Colonic mucosa (tissue), 4 donors: Measurements from ENCODE around the gene YTHDF1. TPM values are rescaled to one million over a fixed set of nuclear protein-coding genes. Genes with fewer than 3 reads are reported as not detected.

Experiments used
- DNase-seq: peaks from one replicate; pipeline ENCODE4 v3.0.0-alpha.2; 2020
- H3K27ac ChIP-seq: fragments of 200-600 bp; one replicate; pipeline ENCODE4 v1.8.0; 2021
- H3K27me3 ChIP-seq: fragments of 200-600 bp; one replicate; pipeline ENCODE4 v1.8.0; 2021
- H3K36me3 ChIP-seq: fragments of 200-600 bp; one replicate; pipeline ENCODE4 v1.8.0; 2021
- H3K4me1 ChIP-seq: fragments of 200-600 bp; one replicate; pipeline ENCODE4 v1.8.0; 2021; ENCODE audit warnings: mild to moderate bottlenecking
- H3K4me3 ChIP-seq: fragments of 200-600 bp; one replicate; pipeline ENCODE4 v1.8.0; 2021
- H3K9ac ChIP-seq, 2 donors: one replicate each; pipeline ENCODE4 v1.7.0; 2013; ENCODE audit warnings: control low read depth in 2 of 2, low read depth in 2 of 2, low read length in 2 of 2
- H3K9me3 ChIP-seq: fragments of 200-600 bp; one replicate; pipeline ENCODE4 v1.8.0; 2021
- intact Hi-C: fragments of 100-400 bp; cut with DNase I; formaldehyde crosslinking; loops from one replicate; pipeline ENCODE4 v1.14.1; 2022
- total RNA-seq, 2 donors: library from RNA; stranded (reverse); fragmentation: NEBNext Ultra II Directional in 1 of 2; extraction: Animal tissue kit (Norgen Biotek cat#: 25700) in 1 of 2; gene quantifications; one replicate each; pipeline ENCODE4 v1.2.1, GENCODE V29; 2021
- TF ChIP-seq, protein P1 (sequence below): fragments of 200-600 bp; IDR thresholded peaks from one replicate; pipeline ENCODE4 v1.8.0; 2022; ENCODE audit warnings: antibody characterized with exemption, mild to moderate bottlenecking
- donor health status: healthy.
- donor health status: DM: no; HTN: no; CAD: no.
- donor health status: DM: no; HTN: no; CAD: no.

Gene YTHDF1
- total RNA-seq, 2 donors from 2014 or later = 35.4 to 38.7 TPM

DNA sequence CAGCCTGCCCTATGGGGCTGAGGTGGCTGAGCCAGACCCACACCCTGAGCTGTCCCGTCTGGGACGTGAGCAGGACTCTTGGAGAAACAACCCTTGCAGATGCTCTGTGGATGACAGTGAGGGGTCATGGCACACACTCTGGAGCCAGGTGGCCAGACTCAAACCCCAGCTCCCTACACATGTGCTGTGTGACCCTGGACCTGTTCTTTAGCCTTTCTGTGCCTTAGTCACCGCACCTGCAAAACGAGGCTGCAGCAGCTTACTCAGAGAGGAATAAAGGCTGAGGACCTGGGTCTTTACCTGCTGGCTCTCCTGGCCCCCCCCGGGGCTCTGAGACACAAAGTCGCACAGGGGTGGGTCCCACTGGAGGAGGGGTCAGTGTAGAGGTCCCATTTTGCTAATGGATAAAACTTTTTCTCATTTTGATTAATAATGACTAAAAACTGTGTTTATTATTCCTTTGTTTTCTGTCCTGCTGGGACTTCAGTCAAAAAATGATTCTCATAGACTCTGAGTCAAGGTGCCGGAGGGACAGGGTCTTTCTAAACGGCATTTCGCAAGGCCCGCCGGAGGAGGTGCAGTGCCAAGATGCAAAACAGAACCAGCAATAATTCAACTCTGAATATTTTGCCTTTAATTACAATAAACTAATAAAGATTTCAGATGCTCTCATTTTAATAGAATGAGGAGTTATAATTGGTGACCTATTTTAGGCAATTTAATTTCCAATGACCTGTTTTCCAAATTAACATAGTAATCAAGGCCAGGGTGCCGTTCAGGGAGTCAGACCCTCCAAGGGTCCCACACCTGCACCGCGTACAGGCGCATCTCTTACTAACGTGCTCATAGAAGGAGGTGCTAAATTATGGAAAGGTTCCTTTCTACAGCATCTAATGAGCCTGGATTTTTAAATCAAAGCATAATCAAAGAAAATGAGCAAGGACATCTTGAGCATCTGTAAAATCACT is 62.4 kb downstream of the YTHDF1 start:
- Histone ChIP-seq H3K9ac (no peak overlapping the region), H3K36me3 (no peaks in the 10 kb centered on the region), H3K9me3 (no peaks in the 10 kb centered on the region), H3K4me3 (no peak overlapping the region), H3K27ac (no peak overlapping the region), H3K27me3 (peaks cover 10% of the 10 kb centered on the region), H3K4me1 (no peaks in the 10 kb centered on the region)
- DNase-seq = no peak
- intact Hi-C loops = no loop called here
- TF ChIP-seq, protein P1, sequence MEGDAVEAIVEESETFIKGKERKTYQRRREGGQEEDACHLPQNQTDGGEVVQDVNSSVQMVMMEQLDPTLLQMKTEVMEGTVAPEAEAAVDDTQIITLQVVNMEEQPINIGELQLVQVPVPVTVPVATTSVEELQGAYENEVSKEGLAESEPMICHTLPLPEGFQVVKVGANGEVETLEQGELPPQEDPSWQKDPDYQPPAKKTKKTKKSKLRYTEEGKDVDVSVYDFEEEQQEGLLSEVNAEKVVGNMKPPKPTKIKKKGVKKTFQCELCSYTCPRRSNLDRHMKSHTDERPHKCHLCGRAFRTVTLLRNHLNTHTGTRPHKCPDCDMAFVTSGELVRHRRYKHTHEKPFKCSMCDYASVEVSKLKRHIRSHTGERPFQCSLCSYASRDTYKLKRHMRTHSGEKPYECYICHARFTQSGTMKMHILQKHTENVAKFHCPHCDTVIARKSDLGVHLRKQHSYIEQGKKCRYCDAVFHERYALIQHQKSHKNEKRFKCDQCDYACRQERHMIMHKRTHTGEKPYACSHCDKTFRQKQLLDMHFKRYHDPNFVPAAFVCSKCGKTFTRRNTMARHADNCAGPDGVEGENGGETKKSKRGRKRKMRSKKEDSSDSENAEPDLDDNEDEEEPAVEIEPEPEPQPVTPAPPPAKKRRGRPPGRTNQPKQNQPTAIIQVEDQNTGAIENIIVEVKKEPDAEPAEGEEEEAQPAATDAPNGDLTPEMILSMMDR = no peak

DNA sequence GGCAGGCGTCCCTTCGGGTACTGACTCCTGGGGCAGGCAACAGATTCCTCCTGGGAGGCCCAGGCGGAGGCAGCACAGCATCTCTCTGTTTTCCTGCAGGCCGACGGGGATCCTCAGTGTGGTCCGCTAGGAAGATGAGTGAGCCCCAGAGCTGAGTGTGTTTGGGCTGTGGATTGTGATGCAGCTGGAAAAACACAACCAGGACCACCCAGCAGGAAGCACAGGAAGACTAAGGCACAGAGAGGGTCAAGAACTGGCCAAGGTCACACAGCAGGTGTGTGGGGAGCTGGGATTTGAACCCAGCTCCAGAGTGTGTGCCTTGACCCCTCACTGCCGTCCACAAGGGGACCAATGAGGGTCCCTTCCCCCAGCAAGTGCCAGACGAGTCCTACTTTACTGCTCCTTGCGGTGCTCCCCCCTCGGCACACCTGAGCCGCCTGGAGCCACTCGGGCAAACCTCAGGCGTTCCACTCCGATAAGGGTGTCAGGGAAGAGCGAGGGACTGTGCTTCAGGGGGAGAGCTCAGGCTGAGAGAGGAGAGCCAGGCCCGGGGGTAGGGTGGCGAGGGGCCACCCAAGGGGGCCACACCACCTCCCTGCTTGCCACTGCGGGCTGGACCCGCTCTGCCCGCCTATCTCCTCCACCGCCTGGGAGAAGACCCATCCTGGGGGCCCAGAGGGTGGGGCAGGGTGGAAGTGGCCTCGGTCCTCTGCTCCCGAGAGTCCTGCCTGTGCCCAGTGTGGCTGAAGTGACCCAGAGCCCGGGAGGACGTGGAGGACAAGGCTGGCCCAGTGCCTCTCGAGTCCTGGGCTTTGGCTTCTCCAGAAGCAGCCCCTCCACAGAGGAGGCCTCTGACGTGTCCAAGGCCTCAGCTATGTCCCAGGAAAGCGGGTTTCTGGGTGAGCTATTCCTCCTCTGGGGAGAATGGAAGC is 63.3 kb downstream of the YTHDF1 start:
- Histone ChIP-seq H3K9ac (no peak overlapping the region), H3K27ac (no peak overlapping the region), H3K36me3 (no peaks in the 10 kb centered on the region), H3K4me1 (no peaks in the 10 kb centered on the region), H3K27me3 (peaks cover 10% of the 10 kb centered on the region), H3K9me3 (no peaks in the 10 kb centered on the region), H3K4me3 (no peak overlapping the region)
- intact Hi-C loops = no loop called here
- DNase-seq = no peak
- TF ChIP-seq, protein P1 = no peak

DNA sequence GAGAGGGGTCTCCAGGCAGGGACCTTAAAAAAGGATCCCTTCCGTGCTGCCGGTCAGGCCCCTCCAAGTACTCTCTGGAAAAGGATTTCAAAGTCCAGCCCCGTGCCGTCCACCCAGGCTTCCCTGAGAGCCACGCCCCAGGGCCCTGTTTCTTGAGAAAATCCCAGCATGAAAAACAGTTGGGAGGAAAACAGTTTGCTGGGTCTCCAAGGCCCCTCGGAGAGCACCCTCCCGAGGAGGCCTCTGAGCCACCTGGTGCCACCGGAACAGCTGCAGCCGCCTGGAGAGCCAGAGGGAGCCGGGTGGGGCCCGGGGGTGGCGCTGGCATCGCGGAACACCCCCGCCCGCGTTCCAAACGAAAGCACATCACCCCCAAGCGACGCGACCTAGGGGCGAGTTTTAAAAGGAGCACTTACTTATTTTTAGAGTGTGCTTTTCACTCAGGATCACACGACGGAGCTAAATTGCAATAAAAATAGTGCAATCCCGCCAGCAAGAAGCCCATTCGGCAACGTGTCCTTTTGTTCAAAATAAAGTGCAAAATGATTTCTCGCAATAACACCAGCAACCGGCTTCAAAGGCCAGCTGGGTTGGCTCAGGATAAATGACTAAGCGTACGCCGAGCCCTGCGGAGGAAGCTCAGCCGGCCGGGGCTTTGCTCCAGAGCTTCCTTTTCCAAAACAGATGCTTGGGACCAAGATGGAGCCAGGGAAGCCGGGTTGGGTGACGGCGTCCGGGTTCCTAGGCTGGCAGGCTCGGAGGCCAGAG is 64.2 kb downstream of the YTHDF1 start:
- H3K27me3 ChIP-seq = peaks cover 10% of the 10 kb centered on the region
- no peak overlapping the region for H3K4me3 ChIP-seq
- no peak for DNase-seq
- H3K36me3 ChIP-seq = no peaks in the 10 kb centered on the region
- intact Hi-C loops = no loop called here
- TF ChIP-seq, protein P1 = no peak
- H3K9ac ChIP-seq = no peak overlapping the region
- no peak overlapping the region for H3K27ac ChIP-seq
- no peaks in the 10 kb centered on the region for H3K9me3 ChIP-seq
- H3K4me1 ChIP-seq = no peaks in the 10 kb centered on the region

DNA sequence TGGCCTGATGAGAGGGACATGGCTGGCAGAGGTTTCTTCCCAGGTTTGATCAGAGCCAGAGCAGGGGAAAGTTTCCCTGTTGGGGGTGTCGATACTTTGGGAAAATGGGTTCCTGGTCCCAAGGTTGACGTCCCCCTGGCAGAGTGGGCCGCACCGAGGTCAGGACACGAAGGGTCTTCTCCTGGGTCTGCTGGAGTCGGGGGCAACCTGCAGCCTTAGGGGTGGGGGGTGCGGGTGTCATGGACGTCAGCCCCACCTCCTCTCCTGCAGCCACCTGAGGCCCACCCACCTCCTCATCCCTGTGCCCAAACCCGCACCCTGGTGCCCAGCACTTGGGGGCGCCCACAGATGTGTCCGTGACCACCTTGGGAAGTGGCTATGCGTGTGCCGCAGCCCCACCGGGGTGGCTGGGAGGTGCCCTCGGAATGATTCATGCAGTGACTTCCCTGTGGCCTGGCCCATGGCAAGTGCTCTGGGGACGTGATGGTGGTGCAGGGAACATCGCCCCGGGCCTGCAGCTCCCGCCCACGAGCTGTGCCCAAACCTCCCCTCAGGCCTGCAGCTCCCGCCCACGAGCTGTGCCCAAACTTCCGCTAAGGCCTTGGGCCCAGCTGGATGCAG is 64.9 kb downstream of the YTHDF1 start:
- Histone ChIP-seq H3K4me1 (no peaks in the 10 kb centered on the region), H3K27ac (no peak overlapping the region), H3K9ac (no peak overlapping the region), H3K4me3 (no peak overlapping the region), H3K36me3 (no peaks in the 10 kb centered on the region), H3K9me3 (no peaks in the 10 kb centered on the region), H3K27me3 (peaks cover 10% of the 10 kb centered on the region)
- intact Hi-C loops = no loop called here
- DNase-seq = no peak
- TF ChIP-seq, protein P1 = no peak
